IMR-90 (cell line): Measurements from ENCODE around the gene CWC27. TPM values are rescaled to one million over a fixed set of nuclear protein-coding genes. Genes with fewer than 3 reads are reported as not detected.

Experiments used
- ATAC-seq: fragments of 200-7000 bp; cut with Tn5 transposase; 2 replicates; pipeline ENCODE4 v1.9.1; 2020; ENCODE audit warnings: low read depth, mild to moderate bottlenecking, moderate library complexity
- BruUV-seq: library from RNA; stranded (reverse); fragments of 400-500 nt; replicated peaks from 2 replicates; lab custom pipeline; 2021; lab: Mats Ljungman, UMichigan
- CTCF ChIA-PET: fragments of 300-600 bp; formaldehyde crosslinking; extraction: SDS; loops from one replicate; lab custom pipeline; 2021; ENCODE audit warnings: antibody characterized with exemption; lab: Yijun Ruan, JAX
- POLR2A ChIA-PET: fragments of 300-600 bp; sonication (Branson Sonifier 250); formaldehyde crosslinking; loops from one replicate; lab custom pipeline; 2022; ENCODE audit warnings: antibody characterized with exemption; ENCODE audit not compliant: unreplicated experiment; lab: Charles Lee
- DNase-seq: peaks from one replicate; pipeline ENCODE4 v3.0.0; 2013
- H2AFZ ChIP-seq: replicated peaks from 2 replicates; pipeline ENCODE3; 2013; ENCODE audit warnings: low read length, mild to moderate bottlenecking; ENCODE audit not compliant: poor library complexity
- H2AK5ac ChIP-seq: 2 replicates; pipeline ENCODE4 v1.6.1; 2013; ENCODE audit warnings: low read depth, low read length, inconsistent platforms
- H2AK9ac ChIP-seq: replicated peaks from 2 replicates; pipeline ENCODE3; 2013; ENCODE audit warnings: mild to moderate bottlenecking, low read depth, low read length, moderate library complexity; ENCODE audit not compliant: poor library complexity
- H2BK120ac ChIP-seq: 2 replicates; pipeline ENCODE4 v1.6.1; 2013; ENCODE audit warnings: low read depth, low read length, inconsistent platforms
- H2BK15ac ChIP-seq: 3 replicates; pipeline ENCODE4 v1.6.1; 2013; ENCODE audit warnings: low read depth, low read length, inconsistent platforms
- H2BK20ac ChIP-seq: 2 replicates; pipeline ENCODE4 v1.6.1; 2013; ENCODE audit warnings: low read depth, mild to moderate bottlenecking, inconsistent platforms, low read length, moderate library complexity
- H2BK5ac ChIP-seq: 2 replicates; pipeline ENCODE4 v1.6.1; 2013; ENCODE audit warnings: mild to moderate bottlenecking, low read depth, low read length, inconsistent platforms; ENCODE audit not compliant: poor library complexity, severe bottlenecking
- H3K14ac ChIP-seq: replicated peaks from 2 replicates; pipeline ENCODE4 v1.6.1; 2013; ENCODE audit warnings: low read depth, low read length, inconsistent platforms
- H3K18ac ChIP-seq: 2 replicates; pipeline ENCODE4 v1.6.1; 2013; ENCODE audit warnings: low read depth, low read length, control low read depth
- H3K23ac ChIP-seq: 2 replicates; pipeline ENCODE4 v1.6.1; 2013; ENCODE audit warnings: low read depth, low read length, inconsistent platforms
- H3K27ac ChIP-seq: 2 replicates; pipeline ENCODE4 v1.5.1; 2013; ENCODE audit warnings: mild to moderate bottlenecking, control low read depth, low read length; ENCODE audit not compliant: insufficient read depth
- H3K27me3 ChIP-seq: 2 replicates; pipeline ENCODE4 v1.6.1; 2013; ENCODE audit warnings: low read length; ENCODE audit not compliant: control insufficient read depth, insufficient read depth
- H3K36me3 ChIP-seq: 2 replicates; pipeline ENCODE4 v1.6.1; 2013; ENCODE audit warnings: low read length, mixed read lengths; ENCODE audit not compliant: control insufficient read depth, insufficient read depth
- H3K4ac ChIP-seq: 2 replicates; pipeline ENCODE4 v1.6.1; 2013; ENCODE audit warnings: low read depth, low read length, inconsistent platforms
- H3K4me1 ChIP-seq: 2 replicates; pipeline ENCODE4 v1.6.1; 2013; ENCODE audit warnings: low read length, mixed read lengths; ENCODE audit not compliant: control insufficient read depth, insufficient read depth
- H3K4me2 ChIP-seq: 2 replicates; pipeline ENCODE4 v1.6.1; 2013; ENCODE audit warnings: low read depth, mild to moderate bottlenecking, control low read depth, low read length, moderate library complexity
- H3K4me3 ChIP-seq: 2 replicates; pipeline ENCODE4 v1.5.1; 2013; ENCODE audit warnings: low read depth, mild to moderate bottlenecking, control low read depth, low read length, moderate library complexity; ENCODE audit not compliant: insufficient read depth
- H3K56ac ChIP-seq: 2 replicates; pipeline ENCODE4 v1.6.1; 2013; ENCODE audit warnings: low read length, inconsistent platforms; ENCODE audit not compliant: insufficient read depth; ENCODE audit errors: extremely low read depth
- H3K79me1 ChIP-seq, 2 experiments: 2 replicates each; pipeline ENCODE4 v1.6.1; 2013; ENCODE audit warnings: low read length in 2 of 2, inconsistent platforms in 1 of 2, low read depth in 1 of 2
- H3K9ac ChIP-seq: 2 replicates; pipeline ENCODE4 v1.6.1; 2013; ENCODE audit warnings: low read depth, low read length, control low read depth
- H3K9me1 ChIP-seq: 2 replicates; pipeline ENCODE4 v1.6.1; 2013; ENCODE audit warnings: low read length, inconsistent platforms; ENCODE audit not compliant: insufficient read depth
- H3K9me3 ChIP-seq: 2 replicates; pipeline ENCODE4 v1.6.1; 2013; ENCODE audit warnings: low read length; ENCODE audit not compliant: control insufficient read depth, insufficient read depth
- H4K20me1 ChIP-seq: 2 replicates; pipeline ENCODE4 v1.6.1; 2013; ENCODE audit warnings: low read length, inconsistent platforms; ENCODE audit not compliant: insufficient read depth
- H4K5ac ChIP-seq: 2 replicates; pipeline ENCODE4 v1.6.1; 2013; ENCODE audit warnings: mild to moderate bottlenecking, low read depth, low read length, control low read depth
- H4K8ac ChIP-seq, 2 experiments: 2 replicates each; pipeline ENCODE4 v1.6.1; 2013; ENCODE audit warnings: low read depth in 2 of 2, low read length in 2 of 2, control low read depth in 1 of 2, inconsistent platforms in 1 of 2
- H4K91ac ChIP-seq: 2 replicates; pipeline ENCODE4 v1.6.1; 2013; ENCODE audit warnings: low read depth, low read length, inconsistent platforms; ENCODE audit not compliant: insufficient read depth
- BHLHE40 ChIP-seq: fragments of 150-350 bp; IDR thresholded peaks from 2 replicates; pipeline ENCODE4 v1.6.1; 2016; ENCODE audit warnings: mild to moderate bottlenecking, low read depth, low read length
- CEBPB ChIP-seq: IDR thresholded peaks from 2 replicates; pipeline ENCODE4 v1.6.1; 2012; ENCODE audit warnings: low read depth, low read length, improper control_type of control experiment
- CTCF ChIP-seq: conservative IDR thresholded peaks from 2 replicates; pipeline ENCODE4 v1.5.1; 2012; ENCODE audit warnings: mild to moderate bottlenecking, low read depth, low read length, improper control_type of control experiment
- MAFK ChIP-seq: IDR thresholded peaks from 2 replicates; pipeline ENCODE4 v1.6.1; 2012; ENCODE audit warnings: low read depth, low read length, improper control_type of control experiment
- MAZ ChIP-seq: IDR thresholded peaks from 2 replicates; pipeline ENCODE4 v1.6.1; 2012; ENCODE audit warnings: low read depth, mild to moderate bottlenecking, low read length, improper control_type of control experiment, moderate library complexity, borderline replicate concordance
- MXI1 ChIP-seq: IDR thresholded peaks from 2 replicates; pipeline ENCODE4 v1.6.1; 2012; ENCODE audit warnings: low read depth, mild to moderate bottlenecking, low read length, moderate library complexity, borderline replicate concordance
- NFE2L2 ChIP-seq: fragments of 150-350 bp; IDR thresholded peaks from 2 replicates; pipeline ENCODE4 v1.6.1; 2016; ENCODE audit warnings: low read depth, mild to moderate bottlenecking, low read length
- RCOR1 ChIP-seq: IDR thresholded peaks from 2 replicates; pipeline ENCODE4 v1.6.1; 2012; ENCODE audit warnings: mild to moderate bottlenecking, low read length, improper control_type of control experiment; ENCODE audit not compliant: insufficient replicate concordance
- RFX5 ChIP-seq: IDR thresholded peaks from 2 replicates; pipeline ENCODE4 v1.8.0; 2012; ENCODE audit warnings: low read depth, mild to moderate bottlenecking, low read length, moderate library complexity
- SMC3 ChIP-seq: fragments of 150-350 bp; IDR thresholded peaks from 2 replicates; pipeline ENCODE4 v1.6.1; 2016; ENCODE audit warnings: low read depth, mild to moderate bottlenecking, antibody characterized with exemption, low read length, moderate library complexity
- WGBS, 2 experiments: methylation state at CpG; one replicate each; pipeline versions ENCODE4 v1.1.5 to v1.1.7; 2013; ENCODE audit warnings: missing lambda C conversion rate in 2 of 2; ENCODE audit not compliant: insufficient read length in 1 of 2; ENCODE audit errors: extremely low coverage in 2 of 2; 5-methylcytosine and 5-hydroxymethylcytosine counted together
- dilution Hi-C: fragments of 300-500 bp; cut with HindIII; formaldehyde crosslinking; loops from one replicate; pipeline ENCODE4 v1.14.3; 2018; ENCODE audit warnings: low sequenced_read_pairs; ENCODE audit not compliant: unreplicated experiment
- in situ Hi-C: fragments of 300-500 bp; cut with MboI; formaldehyde crosslinking; loops from 3 replicates; pipeline ENCODE4 v1.14.3; 2019; ENCODE audit warnings: low sequenced_read_pairs, inconsistent platforms, mixed read lengths
- intact Hi-C: fragments of 100-400 bp; cut with micrococcal nuclease; formaldehyde crosslinking; loops from 2 replicates; pipeline ENCODE4 v1.10.0; 2022
- polyA plus RNA-seq, 3 experiments: library from polyadenylated mRNA; depleted of rRNA; stranded (reverse); fragments of >200 nt; gene quantifications; 2 replicates each; pipeline ENCODE4 v1.2.3, GENCODE V29; 2012; ENCODE audit warnings: low replicate concordance in 1 of 3
- total RNA-seq: library from RNA; depleted of rRNA; stranded (reverse); fragments of >200 nt; gene quantifications from 2 replicates; pipeline ENCODE4 v1.2.3, GENCODE V29; 2012
- TF ChIP-seq, protein P1 (sequence below): fragments of 150-350 bp; IDR thresholded peaks from 2 replicates; pipeline ENCODE4 v1.6.1; 2016; ENCODE audit warnings: low read depth, mild to moderate bottlenecking, low read length, moderate library complexity, borderline replicate concordance

CWC27 gene
- total and polyA plus RNA-seq, 2 of the 4 experiments (the other 2 are of a cell fraction), result 13.3 to 17.1 TPM

- TF ChIP-seq MAZ, result no peak
These were observed 42.4 kb downstream of the CWC27 start (continued) for GRCh38 chr5:64811050-64811640.

DNA sequence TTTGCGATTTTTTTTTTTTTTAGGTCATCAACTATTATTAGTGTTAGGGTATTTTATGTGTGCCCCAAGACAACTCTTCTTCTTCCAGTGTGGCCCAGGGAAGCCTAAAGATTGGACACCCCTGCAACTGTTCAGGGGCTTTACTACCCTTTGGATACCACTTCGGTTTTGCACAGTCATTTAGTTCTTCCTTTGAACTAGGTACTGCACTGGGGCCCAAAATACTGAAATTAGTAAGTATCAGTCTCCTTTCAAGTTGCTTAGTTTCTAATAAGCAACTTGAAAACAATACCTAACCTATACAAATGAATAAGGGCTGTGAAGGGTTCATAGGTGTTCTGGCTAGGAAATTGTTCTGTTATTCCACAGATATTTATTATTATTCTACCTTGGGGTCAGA is 45.3 kb downstream of the CWC27 start:
- H2AFZ ChIP-seq, result no peak overlapping the region
- no peaks in the 10 kb centered on the region; a peak in 1 of 4 replicates for H3K79me1 ChIP-seq
- ATAC-seq (no peak), DNase-seq (no peak)
- H2BK5ac ChIP-seq, result no peak overlapping the region
- dilution Hi-C loops, result no loop called here
- H3K4me3 ChIP-seq, result no peak overlapping the region
- no peak overlapping the region for H4K8ac ChIP-seq
- no CpG with 5 or more reads among the region's 2 CpGs for WGBS, 2 experiments
- no peak overlapping the region for H2AK9ac ChIP-seq
- ChIA-PET POLR2A (no interaction called here), CTCF (no interaction called here)
- intact Hi-C loops, result loop anchor here (10.0 kb wide), 2 partner anchors 461 to 761 kb away; no protein-coding TSS in a partner anchor
- H4K91ac ChIP-seq, result no peak overlapping the region
- no peaks in the 10 kb centered on the region for H3K27me3 ChIP-seq
- H3K4me2 ChIP-seq, result no peak overlapping the region
- H3K9me1 ChIP-seq, result no peaks in the 10 kb centered on the region
- no peak overlapping the region for H3K9ac ChIP-seq
- H2BK120ac ChIP-seq, result no peak overlapping the region
- no peaks in the 10 kb centered on the region for H4K20me1 ChIP-seq
- H3K4ac ChIP-seq, result no peak overlapping the region
- no peak overlapping the region for H2AK5ac ChIP-seq
- no peak overlapping the region for H3K14ac ChIP-seq
- H3K9me3 ChIP-seq, result no peaks in the 10 kb centered on the region
- BruUV-seq, result no TSS peak
- H3K23ac ChIP-seq, result no peak overlapping the region
- H3K18ac ChIP-seq, result no peak overlapping the region
- in situ Hi-C loops, result loop anchor here (5.0 to 10.0 kb wide), 3 partner anchors 141 to 668 kb away; partner anchors contain the start of gene ADAMTS6
- TF ChIP-seq, protein P1, sequence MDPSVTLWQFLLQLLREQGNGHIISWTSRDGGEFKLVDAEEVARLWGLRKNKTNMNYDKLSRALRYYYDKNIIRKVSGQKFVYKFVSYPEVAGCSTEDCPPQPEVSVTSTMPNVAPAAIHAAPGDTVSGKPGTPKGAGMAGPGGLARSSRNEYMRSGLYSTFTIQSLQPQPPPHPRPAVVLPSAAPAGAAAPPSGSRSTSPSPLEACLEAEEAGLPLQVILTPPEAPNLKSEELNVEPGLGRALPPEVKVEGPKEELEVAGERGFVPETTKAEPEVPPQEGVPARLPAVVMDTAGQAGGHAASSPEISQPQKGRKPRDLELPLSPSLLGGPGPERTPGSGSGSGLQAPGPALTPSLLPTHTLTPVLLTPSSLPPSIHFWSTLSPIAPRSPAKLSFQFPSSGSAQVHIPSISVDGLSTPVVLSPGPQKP, result no peak
- TF ChIP-seq MAFK (no peak), NFE2L2 (no peak), CTCF (no peak), MXI1 (no peak), RFX5 (no peak), BHLHE40 (no peak), RCOR1 (no peak), SMC3 (no peak), CEBPB (no peak)
- H2BK15ac ChIP-seq, result no peak overlapping the region
- 0 out of 2 replicates have a peak overlapping the region, but pooled peaks have one; percentile 45 for H4K5ac ChIP-seq
- H3K27ac ChIP-seq, result no peak overlapping the region
- no peaks in the 10 kb centered on the region; the same call in 1 of the 2 replicates for H3K4me1 ChIP-seq
- no peak overlapping the region for H2BK20ac ChIP-seq
- peaks cover 1% of the 10 kb centered on the region; the same call in 1 of the 2 replicates for H3K36me3 ChIP-seq
- no peak overlapping the region for H3K56ac ChIP-seq
